AG09309 (cell line): ENCODE results near the gene FOXK2.
A peak's percentile ranks its signal among the peaks of the same experiment; 100 is the strongest.

Experiments used
- DNase-seq: peaks from one replicate; pipeline ENCODE4 v3.0.0-alpha.2; 2010; ENCODE audit warnings: low read depth
- H3K4me3 ChIP-seq: 2 replicates; pipeline ENCODE4 v1.5.1; 2011; ENCODE audit warnings: mild to moderate bottlenecking, low read depth, low read length, moderate library complexity; ENCODE audit not compliant: control insufficient read depth
- CTCF ChIP-seq: IDR thresholded peaks from 2 replicates; pipeline ENCODE4 v1.5.1; 2011; ENCODE audit warnings: mild to moderate bottlenecking, low read depth, low read length, inconsistent platforms; ENCODE audit not compliant: insufficient read depth, control insufficient read depth; ENCODE audit errors: missing control alignments

Gene FOXK2

GRCh38 chr17:82524540-82524939 is 5.0 kb downstream of the FOXK2 start:
- no peak for TF ChIP-seq CTCF
- DNase-seq = no peak
- H3K4me3 ChIP-seq = no peak overlapping the region

- DNase-seq = no peak
- no peak for TF ChIP-seq CTCF
- no peak overlapping the region for H3K4me3 ChIP-seq
These were observed 6.2 kb downstream of the FOXK2 start for GRCh38 chr17:82525712-82526111.

- DNase-seq = no peak
- TF ChIP-seq CTCF = no peak
- H3K4me3 ChIP-seq = no peak overlapping the region
These were observed 8.4 kb downstream of the FOXK2 start for GRCh38 chr17:82527898-82528297.

GRCh38 chr17:82528484-82529265 is 9.1 kb downstream of the FOXK2 start:
- peak; percentile 58 for TF ChIP-seq CTCF
- no peak overlapping the region for H3K4me3 ChIP-seq
- no peak for DNase-seq

- DNase-seq = no peak
- H3K4me3 ChIP-seq = no peak overlapping the region
- TF ChIP-seq CTCF = no peak
These were observed 10.4 kb downstream of the FOXK2 start for GRCh38 chr17:82529914-82530300.

- H3K4me3 ChIP-seq = no peak overlapping the region
- no peak for TF ChIP-seq CTCF
- DNase-seq = no peak
These were observed 11.9 kb downstream of the FOXK2 start for GRCh38 chr17:82531431-82531881.
